Measurements from ENCODE around the gene EVI2B.
"Not testable (repeated sequence)": the region's sequence is repeated elsewhere in the genome, so short reads cannot be mapped to it uniquely, and the experiment has no call there.

The EVI2B gene

DNA sequence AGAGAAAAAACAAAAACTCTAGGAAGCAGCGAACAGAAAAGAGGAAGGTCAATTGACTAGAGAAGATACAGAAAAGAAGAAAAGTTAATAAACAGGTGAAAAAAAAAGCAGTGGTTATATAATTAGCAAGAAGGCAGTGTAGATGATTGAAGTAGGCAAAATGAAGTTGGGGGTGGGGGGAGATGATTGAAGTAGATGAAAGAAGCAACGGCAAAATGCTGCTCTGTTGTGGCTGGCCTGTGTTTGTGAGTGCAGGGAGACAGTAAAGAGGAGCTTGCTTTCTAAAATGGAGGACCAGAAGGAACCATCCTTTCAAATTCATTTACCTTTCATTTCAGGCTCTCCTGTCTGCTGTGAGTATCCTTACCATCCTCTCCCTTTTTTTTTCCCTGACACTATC lies 3.6 kb downstream of the EVI2B start:
- DNase-seq = no peak

GRCh38 chr17:31309556-31309955 lies 4.3 kb downstream of the EVI2B start:
- DNase-seq = no peak

GRCh38 chr17:31308372-31309334 lies 5.2 kb downstream of the EVI2B start:
- peak; percentile 15 for DNase-seq

DNA sequence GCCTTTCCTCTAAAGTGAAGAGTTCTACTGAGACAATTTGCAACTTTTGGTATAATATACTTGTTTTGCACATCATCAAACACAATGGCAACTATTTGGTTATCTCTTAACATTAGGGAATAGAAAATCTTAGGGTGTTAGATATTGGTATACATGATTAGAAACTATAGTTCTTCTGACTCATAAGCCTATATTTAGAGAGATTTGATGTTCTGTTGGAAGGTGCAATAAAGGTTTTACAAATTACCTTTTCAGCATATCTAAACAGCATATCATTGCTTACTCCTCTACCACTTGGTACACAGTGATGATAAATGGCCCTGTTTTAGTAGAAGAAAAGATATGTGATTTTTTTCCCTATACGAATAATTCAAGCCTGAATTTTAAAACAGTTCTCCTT lies 6.2 kb downstream of the EVI2B start:
- no peak for DNase-seq

DNA sequence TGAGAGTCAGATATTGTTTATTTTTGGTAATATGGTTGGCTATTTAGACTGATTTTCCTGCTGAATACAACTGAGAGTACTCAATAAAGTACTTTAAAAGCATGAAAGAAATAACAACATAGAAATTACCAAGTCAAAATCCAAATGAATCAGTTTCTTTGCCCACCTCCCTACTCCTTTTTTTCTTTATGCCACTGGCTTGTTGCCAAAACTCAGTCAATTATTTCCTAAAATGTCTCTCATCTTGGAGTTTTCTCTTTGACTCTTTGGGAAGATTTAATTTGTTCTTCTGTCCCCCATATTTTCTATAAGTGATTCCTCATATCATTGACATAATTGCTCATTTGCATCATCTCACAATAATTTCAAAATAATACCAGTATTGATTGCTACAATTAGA lies 14.2 kb downstream of the EVI2B start:
- peak; percentile 61 for DNase-seq

DNA sequence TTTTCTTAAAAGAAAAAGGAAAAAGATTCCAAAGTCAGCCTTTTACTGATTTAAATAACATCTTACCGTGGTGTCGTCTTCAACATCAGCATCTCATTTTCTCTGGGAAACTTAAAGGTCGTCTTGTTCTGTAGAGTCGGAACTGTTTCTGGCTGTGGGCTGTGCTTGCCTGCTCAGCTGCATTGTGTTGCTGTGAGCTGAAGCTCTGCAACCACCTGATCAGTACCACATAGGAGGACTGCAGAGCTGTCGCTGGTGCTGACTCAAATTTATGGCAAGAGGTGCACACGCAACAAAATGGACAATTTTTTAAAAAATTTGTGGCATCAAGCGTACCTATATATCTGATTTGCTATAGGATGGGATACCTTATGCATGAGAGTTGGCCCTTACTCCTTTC lies 16.8 kb downstream of the EVI2B start, which contains the start of gene OMG:
Gene OMG, minus strand, starts transcription at position 150 of the 400 bp plus-strand sequence. CDS start 908 bp downstream, outside the sequence.
- no peak for DNase-seq

GRCh38 chr17:31296142-31296541 lies 17.7 kb downstream of the EVI2B start:
- DNase-seq = no peak

DNA sequence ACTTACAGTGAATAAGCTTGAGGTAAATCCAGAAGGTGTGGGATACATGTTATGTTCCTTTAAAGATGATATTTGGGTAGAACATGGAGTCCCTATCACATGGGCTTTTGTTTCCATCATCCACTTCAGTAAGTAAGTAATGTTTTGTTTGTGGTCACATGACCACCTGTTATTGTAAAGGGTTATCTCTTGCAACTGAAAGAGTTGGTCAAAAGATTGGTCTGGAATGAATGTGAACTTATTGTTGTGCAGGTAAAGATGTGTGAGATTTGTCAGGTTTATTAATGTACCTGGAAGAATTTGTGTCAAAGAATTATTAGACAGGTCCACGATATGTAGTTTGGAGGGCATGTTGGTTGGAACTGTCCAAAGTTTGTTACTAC lies 18.4 kb downstream of the EVI2B start:
- DNase-seq = no peak

- DNase-seq = no peak
These were observed 18.9 kb downstream of the EVI2B start for GRCh38 chr17:31294820-31295488.

DNA sequence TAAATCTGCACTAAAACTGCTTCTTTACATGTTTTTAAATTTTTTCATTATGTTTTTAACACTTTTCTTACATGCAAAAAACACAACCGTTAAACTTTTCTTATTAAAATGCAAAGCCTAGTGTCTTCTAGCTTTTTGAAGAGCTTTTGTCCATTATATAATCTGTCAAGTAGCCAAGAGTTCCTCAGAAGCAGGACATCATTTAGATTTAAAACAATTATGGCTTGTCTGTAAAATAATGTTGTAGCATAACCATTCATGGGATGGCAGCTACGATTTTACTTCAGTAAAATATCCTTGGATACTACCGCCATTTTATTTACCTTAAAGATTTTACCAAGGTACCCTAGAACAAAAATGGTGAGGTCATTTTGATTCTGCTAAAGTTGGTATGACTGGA lies 19.6 kb downstream of the EVI2B start:
- no peak for DNase-seq

- DNase-seq = no peak
These were observed 20.3 kb downstream of the EVI2B start for GRCh38 chr17:31293581-31293980.

GRCh38 chr17:31291820-31292219 lies 22.0 kb downstream of the EVI2B start:
- no peak for DNase-seq

- DNase-seq = no peak
These were observed 24.1 kb downstream of the EVI2B start for GRCh38 chr17:31289790-31290189.

GRCh38 chr17:31287932-31288331 lies 25.9 kb downstream of the EVI2B start:
- DNase-seq = not testable (repeated sequence)

DNA sequence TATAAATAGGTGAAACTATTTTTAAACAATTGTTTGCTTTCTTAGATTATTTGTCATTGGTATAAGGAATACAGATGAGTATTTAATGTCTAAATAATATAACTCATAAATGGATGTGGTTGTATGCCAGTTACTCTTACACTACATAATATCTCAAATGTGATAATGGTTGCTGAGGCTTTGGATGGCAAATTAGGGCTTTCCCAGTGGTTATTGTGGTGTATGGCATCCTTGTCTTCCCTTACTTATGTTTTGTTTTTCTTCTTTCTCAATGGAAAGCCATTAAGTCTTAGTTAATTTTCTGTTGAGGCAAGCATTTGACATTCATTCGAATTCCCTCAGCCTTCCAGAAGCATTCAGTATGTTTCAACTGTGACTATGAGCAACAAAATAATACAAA lies 27.3 kb downstream of the EVI2B start:
- no peak for DNase-seq

DNA sequence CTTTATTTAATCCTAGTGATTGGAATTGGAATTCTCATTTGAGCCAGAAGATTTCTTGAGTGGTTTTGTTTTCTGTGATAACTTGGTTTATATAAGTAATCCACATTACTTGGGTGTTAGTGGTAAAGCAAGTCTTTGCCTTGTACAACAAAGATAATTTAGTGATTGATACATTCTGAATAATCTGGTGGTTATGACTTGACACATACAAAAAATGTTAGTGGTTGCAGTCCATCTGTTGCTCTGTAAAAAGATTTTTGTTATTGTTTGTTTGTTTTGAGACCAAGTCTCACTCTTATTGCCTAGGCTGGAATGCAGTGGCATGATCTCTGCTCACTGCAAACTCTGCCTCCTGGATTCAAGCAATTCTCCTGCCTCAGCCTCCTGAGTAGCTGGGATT lies 30.0 kb downstream of the EVI2B start:
- DNase-seq = no peak

DNA sequence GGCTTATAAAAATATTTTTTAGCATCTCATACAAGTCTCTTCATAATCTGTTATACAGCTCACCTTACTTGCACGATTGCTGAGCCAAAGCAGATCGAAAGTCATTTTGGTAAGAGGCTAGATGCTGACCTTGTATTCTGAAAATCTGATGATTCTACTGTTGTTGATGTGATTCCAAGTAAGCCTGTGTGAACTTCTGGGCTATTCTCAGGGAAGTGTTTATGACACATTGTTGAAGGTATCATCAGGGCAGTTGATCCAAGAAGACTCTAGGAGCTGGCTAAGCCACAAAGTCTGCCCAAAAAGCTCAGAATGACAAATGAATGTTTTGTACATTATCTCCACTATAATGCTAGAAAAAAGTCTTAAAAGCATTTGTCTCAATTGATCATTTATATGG lies 32.8 kb downstream of the EVI2B start:
- DNase-seq = no peak

DNA sequence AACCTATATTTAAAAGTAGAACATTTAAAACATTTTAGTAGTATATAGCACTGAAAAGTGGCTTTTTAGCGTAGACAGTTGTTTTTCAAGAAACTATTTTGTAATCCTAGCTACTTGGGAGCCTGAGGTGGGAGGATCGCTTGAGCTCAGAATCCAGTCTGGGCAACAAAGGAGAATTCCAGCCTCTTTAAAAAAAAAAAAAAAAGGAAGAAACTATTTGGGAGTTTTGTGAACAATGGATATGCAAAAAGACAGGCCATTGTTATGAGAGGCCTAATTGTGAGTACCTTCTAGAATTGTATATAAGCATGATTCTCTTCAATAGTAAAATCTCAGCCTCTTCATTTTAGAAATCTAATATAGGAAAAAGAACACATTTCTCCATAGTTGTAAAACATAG lies 34.5 kb downstream of the EVI2B start:
- DNase-seq = no peak

DNA sequence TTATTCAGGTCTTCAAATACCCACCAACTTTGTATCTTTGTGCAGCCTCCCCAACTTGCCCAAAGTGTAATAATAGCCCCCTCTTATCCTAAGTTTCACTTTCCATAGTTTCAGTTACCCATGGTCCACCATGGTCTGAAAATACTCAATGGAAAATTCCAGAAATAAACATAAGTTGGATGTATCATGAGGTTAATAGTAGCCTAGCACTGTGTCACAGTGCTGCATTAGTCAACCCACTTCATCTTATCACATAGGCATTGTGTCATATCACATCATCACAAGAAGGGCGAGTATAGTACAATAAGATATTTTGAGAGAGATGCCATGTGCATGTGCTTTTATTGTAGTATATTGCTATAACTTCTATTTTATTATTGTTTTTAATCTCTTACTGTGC lies 38.7 kb downstream of the EVI2B start:
- no peak for DNase-seq

DNA sequence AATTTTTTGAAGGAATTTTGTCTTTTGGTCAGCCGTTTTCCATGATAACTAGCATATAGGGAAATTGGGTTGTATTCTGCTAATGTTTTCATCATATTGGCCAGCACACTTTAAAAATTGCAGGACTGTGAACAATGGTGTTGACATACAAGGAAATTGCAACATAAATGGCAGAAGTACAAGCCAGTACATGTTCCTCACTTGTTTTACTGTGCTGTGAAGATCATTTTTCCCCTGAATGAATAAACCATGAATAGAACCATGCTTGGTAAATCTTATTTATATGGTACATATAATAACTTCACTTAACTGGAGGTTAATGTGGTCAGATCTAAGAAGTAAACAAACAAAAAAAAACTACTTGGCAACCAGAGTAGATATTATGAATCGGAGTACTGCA lies 39.6 kb downstream of the EVI2B start:
- peak; percentile 62 for DNase-seq

GRCh38 chr17:31273516-31273915 lies 40.3 kb downstream of the EVI2B start:
- DNase-seq = peak; percentile 30

GRCh38 chr17:31272803-31273202 lies 41.1 kb downstream of the EVI2B start:
- DNase-seq = no peak

- DNase-seq = no peak
These were observed 41.6 kb downstream of the EVI2B start for GRCh38 chr17:31272236-31272635.

DNA sequence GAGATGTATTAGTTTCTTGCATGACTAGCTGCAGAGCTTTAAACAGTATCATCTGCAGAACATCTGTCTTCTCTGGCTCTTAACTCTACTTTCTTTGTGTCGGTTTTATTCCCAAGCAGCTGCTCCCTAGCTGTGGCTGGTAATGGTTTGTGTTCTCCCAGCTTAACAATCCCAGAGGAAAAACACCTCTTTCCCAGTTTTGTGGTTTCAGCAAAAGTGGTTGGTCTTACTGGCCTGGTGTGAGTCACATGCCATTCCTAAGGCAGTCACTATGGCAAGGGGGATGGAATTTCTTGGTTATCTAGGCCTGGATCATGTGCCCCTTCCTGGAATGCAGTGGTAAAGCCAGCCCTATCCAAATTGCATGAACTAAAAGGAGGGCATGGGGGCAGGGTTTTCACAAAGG lies 44.3 kb downstream of the EVI2B start:
- DNase-seq = no peak

Measured in NCI-H69 (cell line).